Mucosa of rectum (tissue), 2 donors: Measurements from ENCODE around the gene SLC23A2.
"Not testable (repeated sequence)": the region's sequence is repeated elsewhere in the genome, so short reads cannot be mapped to it uniquely, and the experiment has no call there.

Experiments used
- H3K27ac ChIP-seq, 2 donors: one replicate each; pipeline ENCODE4 v1.7.0; 2013; ENCODE audit warnings: inconsistent platforms in 2 of 2, low read depth in 2 of 2, low read length in 2 of 2
- H3K27me3 ChIP-seq, 2 donors: one replicate each; pipeline ENCODE4 v1.7.0; 2013; ENCODE audit warnings: low read length in 2 of 2; ENCODE audit not compliant: control insufficient read depth in 2 of 2, insufficient read depth in 2 of 2
- H3K36me3 ChIP-seq, 2 donors: one replicate each; pipeline ENCODE4 v1.7.0; 2013; ENCODE audit warnings: low read length in 2 of 2; ENCODE audit not compliant: control insufficient read depth in 2 of 2, insufficient read depth in 2 of 2
- H3K4me1 ChIP-seq, 2 donors: one replicate each; pipeline ENCODE4 v1.7.0; 2013; ENCODE audit warnings: low read length in 2 of 2, mild to moderate bottlenecking in 1 of 2; ENCODE audit not compliant: control insufficient read depth in 2 of 2, insufficient read depth in 2 of 2
- H3K4me3 ChIP-seq, 2 donors: one replicate each; pipeline ENCODE4 v1.7.0; 2013; ENCODE audit warnings: low read length in 2 of 2
- H3K9ac ChIP-seq, 2 donors: one replicate each; pipeline ENCODE4 v1.7.0; 2013; ENCODE audit warnings: low read length in 2 of 2, low read depth in 1 of 2, mild to moderate bottlenecking in 1 of 2
- H3K9me3 ChIP-seq, 2 donors: one replicate each; pipeline ENCODE4 v1.7.0; 2013; ENCODE audit warnings: low read length in 2 of 2; ENCODE audit not compliant: control insufficient read depth in 2 of 2
- donor health status: healthy.
- donor health status: Normal muscosa, but diverticular disease.

SLC23A2 gene

GRCh38 chr20:5033566-5033965, 32.3 kb upstream of the SLC23A2 start:
- H3K36me3 ChIP-seq = no peaks in the 10 kb centered on the region
- no peak overlapping the region for H3K9ac ChIP-seq
- H3K4me3 ChIP-seq = no peak overlapping the region
- H3K27ac ChIP-seq = no peak overlapping the region
- no peaks in the 10 kb centered on the region for H3K9me3 ChIP-seq
- H3K27me3 ChIP-seq = no peaks in the 10 kb centered on the region
- H3K4me1 ChIP-seq = no peaks in the 10 kb centered on the region

GRCh38 chr20:5031701-5032100, 30.4 kb upstream of the SLC23A2 start:
- H3K27me3 ChIP-seq, H3K27ac ChIP-seq, H3K36me3 ChIP-seq, H3K4me1 ChIP-seq, H3K4me3 ChIP-seq, H3K9me3 ChIP-seq, H3K9ac ChIP-seq: not testable (repeated sequence)

GRCh38 chr20:5031206-5031557, 29.9 kb upstream of the SLC23A2 start:
- Histone ChIP-seq H3K4me1 (no peaks in the 10 kb centered on the region), H3K27ac (no peak overlapping the region), H3K9me3 (no peaks in the 10 kb centered on the region), H3K4me3 (no peak overlapping the region), H3K27me3 (no peaks in the 10 kb centered on the region), H3K9ac (no peak overlapping the region), H3K36me3 (no peaks in the 10 kb centered on the region)

GRCh38 chr20:5030348-5031205, 29.3 kb upstream of the SLC23A2 start:
- Histone ChIP-seq H3K9me3 (no peaks in the 10 kb centered on the region), H3K4me1 (no peaks in the 10 kb centered on the region), H3K9ac (no peak overlapping the region), H3K27ac (no peak overlapping the region), H3K4me3 (no peak overlapping the region), H3K36me3 (no peaks in the 10 kb centered on the region), H3K27me3 (no peaks in the 10 kb centered on the region)

GRCh38 chr20:5028258-5029059, 27.1 kb upstream of the SLC23A2 start:
- not testable (repeated sequence) for H3K9ac ChIP-seq, H3K27ac ChIP-seq, H3K4me3 ChIP-seq, H3K9me3 ChIP-seq, H3K4me1 ChIP-seq, H3K36me3 ChIP-seq, H3K27me3 ChIP-seq

- Histone ChIP-seq H3K4me3 (no peak overlapping the region), H3K36me3 (no peaks in the 10 kb centered on the region), H3K9ac (no peak overlapping the region), H3K27ac (no peak overlapping the region), H3K27me3 (no peaks in the 10 kb centered on the region), H3K4me1 (no peaks in the 10 kb centered on the region), H3K9me3 (no peaks in the 10 kb centered on the region)
These were observed 23.7 kb upstream of the SLC23A2 start for GRCh38 chr20:5024982-5025381.

GRCh38 chr20:5024103-5024502, 22.8 kb upstream of the SLC23A2 start:
- Histone ChIP-seq H3K4me1 (no peaks in the 10 kb centered on the region), H3K4me3 (no peak overlapping the region), H3K27me3 (no peaks in the 10 kb centered on the region), H3K9ac (no peak overlapping the region), H3K36me3 (no peaks in the 10 kb centered on the region), H3K27ac (no peak overlapping the region), H3K9me3 (no peaks in the 10 kb centered on the region)

GRCh38 chr20:5023171-5023570, 21.9 kb upstream of the SLC23A2 start:
- not testable (repeated sequence) for H3K27ac ChIP-seq, H3K9me3 ChIP-seq, H3K27me3 ChIP-seq, H3K9ac ChIP-seq, H3K4me3 ChIP-seq, H3K4me1 ChIP-seq, H3K36me3 ChIP-seq

GRCh38 chr20:5020760-5021159, 19.4 kb upstream of the SLC23A2 start:
- Histone ChIP-seq H3K4me3 (no peak overlapping the region), H3K27ac (no peak overlapping the region), H3K4me1 (no peaks in the 10 kb centered on the region), H3K27me3 (no peaks in the 10 kb centered on the region), H3K9ac (no peak overlapping the region), H3K9me3 (no peaks in the 10 kb centered on the region), H3K36me3 (no peaks in the 10 kb centered on the region)

GRCh38 chr20:5013682-5014447, 12.6 kb upstream of the SLC23A2 start:
- no peak overlapping the region for H3K4me3 ChIP-seq
- no peaks in the 10 kb centered on the region for H3K27me3 ChIP-seq
- H3K4me1 ChIP-seq = no peaks in the 10 kb centered on the region
- no peak overlapping the region for H3K27ac ChIP-seq
- no peak overlapping the region for H3K9ac ChIP-seq
- no peaks in the 10 kb centered on the region for H3K36me3 ChIP-seq
- no peaks in the 10 kb centered on the region for H3K9me3 ChIP-seq
